Common myeloid progenitor, CD34-positive (primary cell): ENCODE results near the gene HIRIP3. TPM values are rescaled to one million over a fixed set of nuclear protein-coding genes. Genes with fewer than 3 reads are reported as not detected.
"Not testable (repeated sequence)": the region's sequence is repeated elsewhere in the genome, so short reads cannot be mapped to it uniquely, and the experiment has no call there.

Experiments used
- CTCF ChIA-PET: fragments of 350-600 bp; sonication (Branson Sonifier 250); formaldehyde crosslinking; loops from one replicate; lab custom pipeline; 2021; ENCODE audit warnings: antibody characterized with exemption; lab: Charles Lee
- POLR2A ChIA-PET: fragments of 350-600 bp; sonication (Branson Sonifier 250); formaldehyde crosslinking; loops from one replicate; lab custom pipeline; 2021; ENCODE audit warnings: antibody characterized with exemption; lab: Charles Lee
- DNase-seq, 3 donors: peaks; one replicate each; pipeline versions ENCODE4 v3.0.0 to v3.0.0-alpha.2; 2013
- H3K27ac ChIP-seq, 2 experiments: 1 replicate in 1 of 2; 2 replicates in 1 of 2; pipeline ENCODE4 v1.7.0; 2013; ENCODE audit warnings: inconsistent platforms in 2 of 2, low read length in 2 of 2, mild to moderate bottlenecking in 2 of 2, low read depth in 1 of 2, moderate library complexity in 1 of 2; ENCODE audit not compliant: severe bottlenecking in 2 of 2, insufficient read depth in 1 of 2, poor library complexity in 1 of 2
- H3K27me3 ChIP-seq, 5 experiments: replicated peaks in 2 of 5; 1 replicate in 3 of 5; 2 replicates in 2 of 5; pipeline versions ENCODE4 v1.6.1 to v1.7.0; 2013; ENCODE audit warnings: low read length in 4 of 5, mild to moderate bottlenecking in 2 of 5, moderate library complexity in 2 of 5, inconsistent platforms in 1 of 5; ENCODE audit not compliant: insufficient read depth in 5 of 5, control insufficient read depth in 4 of 5
- H3K36me3 ChIP-seq, 4 experiments: 1 replicate in 2 of 4; 2 replicates in 2 of 4; pipeline versions ENCODE4 v1.6.1 to v1.7.0; 2013; ENCODE audit warnings: low read length in 3 of 4, control low read depth in 1 of 4, mild to moderate bottlenecking in 1 of 4; ENCODE audit not compliant: control insufficient read depth in 4 of 4, insufficient read depth in 4 of 4
- H3K4me1 ChIP-seq, 4 experiments: 1 replicate in 3 of 4; 2 replicates in 1 of 4; pipeline versions ENCODE4 v1.6.1 to v1.7.1; 2013; ENCODE audit warnings: low read length in 3 of 4, mild to moderate bottlenecking in 3 of 4, control low read depth in 1 of 4, inconsistent platforms in 1 of 4, moderate library complexity in 1 of 4; ENCODE audit not compliant: control insufficient read depth in 4 of 4, insufficient read depth in 4 of 4; ENCODE audit errors: control extremely low read depth in 1 of 4
- H3K4me3 ChIP-seq, 7 experiments: 1 replicate in 4 of 7; 2 replicates in 3 of 7; pipeline versions ENCODE4 v1.5.1 to v1.7.0; 2013; ENCODE audit warnings: mild to moderate bottlenecking in 7 of 7, low read length in 6 of 7, moderate library complexity in 6 of 7, inconsistent platforms in 2 of 7, low read depth in 2 of 7, control low read depth in 1 of 7; ENCODE audit not compliant: insufficient read depth in 4 of 7, control insufficient read depth in 1 of 7; ENCODE audit errors: extremely low read depth in 1 of 7
- H3K9me3 ChIP-seq, 5 experiments: 1 replicate in 4 of 5; 2 replicates in 1 of 5; pipeline versions ENCODE4 v1.6.1 to v1.7.1; 2013; ENCODE audit warnings: low read length in 4 of 5, mild to moderate bottlenecking in 2 of 5, inconsistent platforms in 1 of 5, low read depth in 1 of 5, moderate library complexity in 1 of 5; ENCODE audit not compliant: control insufficient read depth in 4 of 5, insufficient read depth in 2 of 5; ENCODE audit errors: control extremely low read depth in 1 of 5
- WGBS: methylation state at CpG from one replicate; pipeline ENCODE4 v1.1.5; 2013; ENCODE audit not compliant: insufficient coverage; 5-methylcytosine and 5-hydroxymethylcytosine counted together
- polyA plus RNA-seq: library from polyadenylated mRNA; unstranded; fragments of 120-200 nt; gene quantifications from one replicate; pipeline ENCODE4 v1.2.1, GENCODE V29; 2013

The HIRIP3 gene, protein sequence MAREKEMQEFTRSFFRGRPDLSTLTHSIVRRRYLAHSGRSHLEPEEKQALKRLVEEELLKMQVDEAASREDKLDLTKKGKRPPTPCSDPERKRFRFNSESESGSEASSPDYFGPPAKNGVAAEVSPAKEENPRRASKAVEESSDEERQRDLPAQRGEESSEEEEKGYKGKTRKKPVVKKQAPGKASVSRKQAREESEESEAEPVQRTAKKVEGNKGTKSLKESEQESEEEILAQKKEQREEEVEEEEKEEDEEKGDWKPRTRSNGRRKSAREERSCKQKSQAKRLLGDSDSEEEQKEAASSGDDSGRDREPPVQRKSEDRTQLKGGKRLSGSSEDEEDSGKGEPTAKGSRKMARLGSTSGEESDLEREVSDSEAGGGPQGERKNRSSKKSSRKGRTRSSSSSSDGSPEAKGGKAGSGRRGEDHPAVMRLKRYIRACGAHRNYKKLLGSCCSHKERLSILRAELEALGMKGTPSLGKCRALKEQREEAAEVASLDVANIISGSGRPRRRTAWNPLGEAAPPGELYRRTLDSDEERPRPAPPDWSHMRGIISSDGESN
- polyA plus RNA-seq, result 9.7 TPM

DNA sequence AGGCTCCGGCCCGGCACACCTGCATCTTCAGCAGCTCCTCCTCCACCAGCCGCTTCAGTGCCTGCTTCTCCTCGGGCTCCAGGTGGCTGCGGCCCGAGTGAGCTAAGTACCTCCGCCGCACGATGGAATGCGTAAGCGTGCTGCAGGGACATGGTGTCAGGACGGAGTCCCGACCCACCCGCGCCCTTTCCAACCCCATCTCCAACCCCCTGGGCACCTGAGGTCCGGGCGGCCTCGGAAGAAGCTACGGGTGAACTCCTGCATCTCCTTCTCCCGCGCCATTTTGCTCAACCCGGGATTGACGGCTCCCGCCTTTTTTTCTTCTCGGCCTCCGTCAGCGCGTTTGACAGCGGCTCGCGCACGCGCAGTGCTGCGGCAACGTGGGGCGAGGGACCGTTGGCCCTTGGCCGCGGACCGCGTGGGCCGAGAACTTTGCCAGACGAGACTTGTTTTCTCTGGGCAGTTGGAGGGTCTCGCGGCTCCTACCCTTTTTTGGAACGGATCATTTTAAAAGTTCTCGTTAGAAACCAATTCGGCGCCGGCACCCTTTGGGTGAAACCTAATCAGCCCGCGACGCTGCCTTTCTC, at the start of gene HIRIP3:
TSS of gene HIRIP3 (minus strand) at position 294 of the 587 bp plus-strand sequence. CDS start at position 282, 12 bp downstream.
- CTCF ChIA-PET, result interaction anchor here (0.5 to 1.5 kb wide), 4 partner anchors 11 to 66 kb away, joined by 3 to 6 read pairs (median 3); no protein-coding TSS in a partner anchor
- POLR2A ChIA-PET, result no interaction called here
- H3K9me3 ChIP-seq, result no peaks in the 10 kb centered on the region
- H3K27me3 ChIP-seq, result no peaks in the 10 kb centered on the region
- peak within 1 kb of the TSS; percentile 91 to 96 for H3K27ac ChIP-seq
- DNase-seq, result peak; percentile 71 to 86 (median 79)
- H3K4me1 ChIP-seq, result peaks cover 2 to 32% (median 19%) of the 10 kb centered on the region in 4 experiments
- peak within 1 kb of the TSS; percentile 94 to 100 (median 97) for H3K4me3 ChIP-seq
- H3K36me3 ChIP-seq, result peaks cover 6 to 51% (median 39%) of the 10 kb centered on the region in 4 experiments
- under 1% methylated on average over 50 of the region's 53 CpGs for WGBS

DNA sequence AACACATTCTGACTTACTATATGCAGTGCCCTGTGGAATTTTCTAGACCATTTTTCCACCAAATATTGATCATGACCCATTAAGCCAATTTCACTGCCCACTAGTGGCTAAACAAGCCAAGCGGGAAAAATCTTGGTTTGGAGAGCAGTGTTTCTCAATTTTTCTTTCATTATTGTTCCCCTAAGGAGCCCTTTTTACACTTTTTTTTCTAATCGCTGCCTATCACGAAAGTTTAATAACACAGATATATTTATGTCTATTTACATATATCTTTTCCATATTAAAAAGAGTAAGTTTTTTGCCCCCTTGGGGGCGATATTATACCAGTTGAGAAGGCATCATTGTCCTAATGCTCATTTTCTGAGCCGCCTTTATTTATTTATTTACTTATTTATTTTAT, 46.4 kb upstream of the HIRIP3 start:
- peak; percentile 57 to 75 (median 70) for DNase-seq
- H3K4me1 ChIP-seq, result peaks cover 0 to 5% (median 3%) of the 10 kb centered on the region in 4 experiments
- H3K4me3 ChIP-seq, result no peak overlapping the region
- no peaks in the 10 kb centered on the region for H3K27me3 ChIP-seq
- ChIA-PET CTCF (interaction anchor here (0.7 to 8.0 kb wide), 6 partner anchors 10 to 49 kb away, joined by 3 to 76 read pairs (median 13); partner anchors contain the start of genes C16orf92, TBX6 and TLCD3B), POLR2A (no interaction called here)
- 40% methylated on average over 1 of the region's 5 CpGs for WGBS
- H3K27ac ChIP-seq, result no peak overlapping the region
- H3K36me3 ChIP-seq, result no peaks in the 10 kb centered on the region
- H3K9me3 ChIP-seq, result no peaks in the 10 kb centered on the region

- CTCF ChIA-PET, result interaction anchor here (0.9 to 8.0 kb wide), 4 partner anchors 9 to 51 kb away, joined by 5 to 76 read pairs (median 22); partner anchors contain the start of genes TBX6 and TLCD3B
- POLR2A ChIA-PET, DNase-seq, H3K36me3 ChIP-seq, H3K4me3 ChIP-seq, H3K9me3 ChIP-seq, H3K27ac ChIP-seq, H3K4me1 ChIP-seq, H3K27me3 ChIP-seq: not testable (repeated sequence)
- 94% methylated on average over 4 of the region's 5 CpGs for WGBS
Measured at GRCh38 chr16:30040690-30041089, 45.3 kb upstream of the HIRIP3 start.

GRCh38 chr16:30040221-30040620, 44.8 kb upstream of the HIRIP3 start:
- CTCF ChIA-PET, result interaction anchor here (0.7 to 8.0 kb wide), 4 partner anchors 12 to 273 kb away, joined by 3 to 76 read pairs (median 12); partner anchors contain the start of gene TBX6
- WGBS, result 0% methylated on average over 2 of the region's 5 CpGs
- DNase-seq, result peak in 2 of 3 donors; percentile 76 to 84
- POLR2A ChIA-PET, result no interaction called here
- Histone ChIP-seq H3K4me3 (peak overlapping the region in 1 of 7 experiments; percentile 23), H3K27me3 (peaks cover 0 to 2% (median 0%) of the 10 kb centered on the region in 5 experiments), H3K4me1 (peaks cover 0 to 5% (median 3%) of the 10 kb centered on the region in 4 experiments), H3K36me3 (no peaks in the 10 kb centered on the region), H3K27ac (no peak overlapping the region), H3K9me3 (no peaks in the 10 kb centered on the region)

DNA sequence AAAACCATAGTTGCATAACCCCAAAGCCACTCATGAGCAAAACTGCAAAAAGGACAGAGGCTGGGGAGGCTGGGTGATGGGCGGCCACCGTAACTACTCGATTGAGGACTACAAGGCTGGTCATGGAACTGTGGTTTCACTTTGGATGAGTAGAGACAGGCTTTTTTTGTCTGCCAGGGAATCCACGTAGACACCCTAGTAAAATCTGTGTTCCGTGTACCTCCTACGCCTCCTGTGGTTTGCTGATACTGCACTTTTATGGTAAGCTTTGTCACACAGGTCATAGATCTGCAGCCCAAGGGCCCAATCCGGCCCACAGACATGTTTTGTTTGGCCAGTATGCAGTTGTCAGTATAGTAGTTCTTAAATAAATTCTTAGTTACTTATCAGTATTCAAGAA, 37.9 kb upstream of the HIRIP3 start:
- POLR2A ChIA-PET, result no interaction called here

GRCh38 chr16:30032083-30032819, 36.8 kb upstream of the HIRIP3 start:
- ChIA-PET CTCF (interaction anchor here (0.5 to 2.9 kb wide), 24 partner anchors 9 to 594 kb away, joined by 3 to 23 read pairs (median 4); partner anchors contain the start of genes ASPHD1, C16orf92, PAGR1 and SEZ6L2), POLR2A (interaction anchor here (0.6 kb wide), 1 partner anchor 379 kb away, joined by 6 read pairs; no protein-coding TSS in a partner anchor)
- H3K36me3 ChIP-seq, result no peaks in the 10 kb centered on the region
- H3K4me1 ChIP-seq, result peaks cover 0 to 12% (median 8%) of the 10 kb centered on the region in 4 experiments
- WGBS, result 15% methylated on average over 6 of the region's 12 CpGs
- H3K4me3 ChIP-seq, result no peak overlapping the region
- peak; percentile 72 to 85 (median 79) for DNase-seq
- H3K27me3 ChIP-seq, result peaks cover 0 to 52% (median 22%) of the 10 kb centered on the region in 5 experiments
- no peak overlapping the region for H3K27ac ChIP-seq
- no peaks in the 10 kb centered on the region for H3K9me3 ChIP-seq

More for the DNA sequence above, 37.9 kb upstream of the HIRIP3 start:
- H3K36me3 ChIP-seq, result no peaks in the 10 kb centered on the region
- 82% methylated on average over 5 of the region's 7 CpGs for WGBS
- H3K27ac ChIP-seq, result no peak overlapping the region
- H3K4me3 ChIP-seq, result no peak overlapping the region
- H3K4me1 ChIP-seq, result peaks cover 0 to 12% (median 8%) of the 10 kb centered on the region in 4 experiments
- peaks cover 0 to 42% (median 22%) of the 10 kb centered on the region in 5 experiments for H3K27me3 ChIP-seq
- H3K9me3 ChIP-seq, result no peaks in the 10 kb centered on the region
- CTCF ChIA-PET, result interaction anchor here (1.4 to 2.9 kb wide), 6 partner anchors 9 to 333 kb away, joined by 5 to 23 read pairs (median 10); partner anchors contain the start of gene C16orf92
- no peak for DNase-seq
